ENCODE data around the gene CACNB4. TPM values are rescaled to one million over a fixed set of nuclear protein-coding genes. Genes with fewer than 3 reads are reported as not detected.

The CACNB4 gene
- total RNA-seq, 1 experiment from 2014 or later, result 1.00 TPM

DNA sequence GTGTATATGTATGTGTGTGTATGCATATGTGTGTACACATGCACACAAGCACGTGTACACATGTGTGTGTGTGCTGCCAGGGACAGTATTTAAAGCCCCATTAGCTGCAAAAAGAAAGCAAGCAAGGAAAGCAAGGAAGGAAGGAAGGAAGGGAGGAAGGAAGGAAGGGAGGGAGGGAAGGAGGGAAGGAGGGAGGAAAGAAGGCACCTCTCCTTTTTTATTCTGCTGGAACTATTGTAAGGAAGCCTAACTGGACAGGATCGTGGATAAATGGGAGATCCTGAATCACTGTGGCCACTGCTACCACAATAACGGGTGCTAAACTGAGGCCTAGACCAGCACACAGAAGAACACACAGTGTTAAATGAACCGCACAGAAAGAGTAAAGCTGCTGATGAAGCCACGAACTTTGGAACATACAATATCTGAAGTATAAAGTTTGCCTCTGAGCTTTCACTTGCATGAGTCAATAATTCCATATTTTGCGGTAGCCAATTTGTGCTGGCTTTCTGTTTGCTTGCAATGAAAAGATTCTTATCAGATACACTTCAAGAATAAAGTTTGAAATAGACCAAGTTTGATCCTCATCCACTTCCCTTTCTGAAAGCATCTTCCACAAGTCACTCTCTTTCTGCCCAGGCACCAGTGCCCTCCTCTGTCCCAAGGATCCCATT, 15.5 kb downstream of the CACNB4 start:
- Mint-ChIP-seq H3K4me1 (ENCODE audit: low read depth, unreplicated experiment) (no peaks in the 10 kb centered on the region), H3K4me3 (ENCODE audit: unreplicated experiment) (no peak overlapping the region), H3K27me3 (ENCODE audit: insufficient read depth, unreplicated experiment) (no peaks in the 10 kb centered on the region), H3K9me3 (ENCODE audit: unreplicated experiment) (no peaks in the 10 kb centered on the region), H3K36me3 (ENCODE audit: insufficient read depth, unreplicated experiment) (no peaks in the 10 kb centered on the region), H3K27ac (ENCODE audit: unreplicated experiment) (no peak overlapping the region)
- DNase-seq, result no peak
- ChIA-PET POLR2A (no interaction called here), CTCF (no interaction called here)
- H3K27me3 ChIP-seq (replicated peaks; ENCODE audit: control insufficient read depth, insufficient read depth, low read length), result no peaks in the 10 kb centered on the region
- TF ChIP-seq, protein P1, sequence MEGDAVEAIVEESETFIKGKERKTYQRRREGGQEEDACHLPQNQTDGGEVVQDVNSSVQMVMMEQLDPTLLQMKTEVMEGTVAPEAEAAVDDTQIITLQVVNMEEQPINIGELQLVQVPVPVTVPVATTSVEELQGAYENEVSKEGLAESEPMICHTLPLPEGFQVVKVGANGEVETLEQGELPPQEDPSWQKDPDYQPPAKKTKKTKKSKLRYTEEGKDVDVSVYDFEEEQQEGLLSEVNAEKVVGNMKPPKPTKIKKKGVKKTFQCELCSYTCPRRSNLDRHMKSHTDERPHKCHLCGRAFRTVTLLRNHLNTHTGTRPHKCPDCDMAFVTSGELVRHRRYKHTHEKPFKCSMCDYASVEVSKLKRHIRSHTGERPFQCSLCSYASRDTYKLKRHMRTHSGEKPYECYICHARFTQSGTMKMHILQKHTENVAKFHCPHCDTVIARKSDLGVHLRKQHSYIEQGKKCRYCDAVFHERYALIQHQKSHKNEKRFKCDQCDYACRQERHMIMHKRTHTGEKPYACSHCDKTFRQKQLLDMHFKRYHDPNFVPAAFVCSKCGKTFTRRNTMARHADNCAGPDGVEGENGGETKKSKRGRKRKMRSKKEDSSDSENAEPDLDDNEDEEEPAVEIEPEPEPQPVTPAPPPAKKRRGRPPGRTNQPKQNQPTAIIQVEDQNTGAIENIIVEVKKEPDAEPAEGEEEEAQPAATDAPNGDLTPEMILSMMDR (IDR thresholded peaks at IDR 0.05; ENCODE audit: insufficient read depth in 1 of 2, low read depth in 1 of 2, low read length in 1 of 2, severe bottlenecking in 1 of 2, unreplicated experiment in 1 of 2), result no peak
- intact Hi-C loops (cut with micrococcal nuclease; ENCODE audit: unreplicated experiment), result no loop called here
- H3K36me3 ChIP-seq (ENCODE audit: control insufficient read depth, insufficient read depth, low read length), result no peaks in the 10 kb centered on the region
- no peaks in the 10 kb centered on the region for H3K4me1 ChIP-seq
- no peak overlapping the region for H3K4me3 ChIP-seq (ENCODE audit: low read depth, low read length)
- no TSS peak for BruUV-seq (replicated peaks)
- no peaks in the 10 kb centered on the region for H3K9me3 ChIP-seq

DNA sequence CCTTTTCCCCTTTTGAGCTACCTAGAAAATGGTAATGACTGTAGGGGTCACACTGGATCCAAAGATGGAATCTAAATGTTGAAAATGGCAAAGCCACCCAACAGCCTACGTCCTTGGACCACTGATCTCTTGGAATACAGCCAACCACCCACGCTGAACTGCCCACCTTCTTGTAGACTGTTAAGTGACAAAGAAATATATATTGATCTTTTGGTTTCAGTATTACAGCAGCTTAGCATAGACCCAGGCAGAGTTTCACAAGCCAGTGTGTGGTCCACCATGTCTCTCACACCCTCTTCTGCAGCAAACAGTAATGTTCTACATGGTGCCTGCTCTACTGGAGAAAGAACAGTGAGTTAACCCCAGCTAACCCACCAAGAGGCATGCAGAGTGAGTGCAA, 20.2 kb downstream of the CACNB4 start:
- BruUV-seq (replicated peaks), result no TSS peak

DNA sequence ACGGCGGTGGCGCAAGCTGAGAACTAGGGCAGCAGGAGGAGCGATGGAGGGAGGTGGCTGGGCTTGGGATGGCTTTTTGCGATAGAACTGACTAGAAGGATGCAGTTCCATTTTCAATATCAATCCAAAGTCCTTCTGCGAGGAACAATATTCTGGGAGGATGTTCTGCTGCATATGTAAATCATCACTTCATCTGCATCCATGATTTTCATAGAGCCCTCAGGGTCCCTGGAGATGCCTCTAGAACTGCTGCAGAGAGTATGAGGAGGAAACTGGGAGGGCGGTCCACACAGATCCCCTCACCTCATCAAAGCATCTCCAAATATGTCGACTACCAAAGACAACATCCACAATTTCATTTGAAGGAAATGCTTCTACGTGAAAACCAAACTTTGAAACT, 20.8 kb downstream of the CACNB4 start:
- H3K4me3 ChIP-seq (ENCODE audit: low read depth, low read length), result no peak overlapping the region
- TF ChIP-seq, protein P1 (IDR thresholded peaks at IDR 0.05; ENCODE audit: insufficient read depth in 1 of 2, low read depth in 1 of 2, low read length in 1 of 2, severe bottlenecking in 1 of 2, unreplicated experiment in 1 of 2), result no peak
- no peaks in the 10 kb centered on the region for H3K9me3 ChIP-seq
- H3K4me3 Mint-ChIP-seq (ENCODE audit: unreplicated experiment), result no peak overlapping the region
- no peaks in the 10 kb centered on the region for H3K9me3 Mint-ChIP-seq (ENCODE audit: unreplicated experiment)
- intact Hi-C loops (cut with micrococcal nuclease; ENCODE audit: unreplicated experiment), result no loop called here
- no peaks in the 10 kb centered on the region for H3K27me3 Mint-ChIP-seq (ENCODE audit: insufficient read depth, unreplicated experiment)
- no peaks in the 10 kb centered on the region for H3K4me1 Mint-ChIP-seq (ENCODE audit: low read depth, unreplicated experiment)
- H3K27ac Mint-ChIP-seq (ENCODE audit: unreplicated experiment), result no peak overlapping the region
- H3K4me1 ChIP-seq, result no peaks in the 10 kb centered on the region
- H3K36me3 ChIP-seq (ENCODE audit: control insufficient read depth, insufficient read depth, low read length), result no peaks in the 10 kb centered on the region
- no peak for DNase-seq
- no peaks in the 10 kb centered on the region for H3K36me3 Mint-ChIP-seq (ENCODE audit: insufficient read depth, unreplicated experiment)
- POLR2A ChIA-PET, result no interaction called here
- BruUV-seq (replicated peaks), result no TSS peak
- CTCF ChIA-PET, result no interaction called here
- H3K27me3 ChIP-seq (replicated peaks; ENCODE audit: control insufficient read depth, insufficient read depth, low read length), result no peaks in the 10 kb centered on the region

More for the DNA sequence above, 20.2 kb downstream of the CACNB4 start:
- H3K4me3 Mint-ChIP-seq (ENCODE audit: unreplicated experiment), result no peak overlapping the region
- no peaks in the 10 kb centered on the region for H3K27me3 ChIP-seq (replicated peaks; ENCODE audit: control insufficient read depth, insufficient read depth, low read length)
- H3K9me3 ChIP-seq, result no peaks in the 10 kb centered on the region
- no peaks in the 10 kb centered on the region for H3K36me3 Mint-ChIP-seq (ENCODE audit: insufficient read depth, unreplicated experiment)
- H3K4me1 ChIP-seq, result no peaks in the 10 kb centered on the region
- CTCF ChIA-PET, result no interaction called here
- H3K4me1 Mint-ChIP-seq (ENCODE audit: low read depth, unreplicated experiment), result no peaks in the 10 kb centered on the region
- no peaks in the 10 kb centered on the region for H3K9me3 Mint-ChIP-seq (ENCODE audit: unreplicated experiment)
- POLR2A ChIA-PET, result no interaction called here
- TF ChIP-seq, protein P1 (IDR thresholded peaks at IDR 0.05; ENCODE audit: insufficient read depth in 1 of 2, low read depth in 1 of 2, low read length in 1 of 2, severe bottlenecking in 1 of 2, unreplicated experiment in 1 of 2), result no peak
- no peaks in the 10 kb centered on the region for H3K36me3 ChIP-seq (ENCODE audit: control insufficient read depth, insufficient read depth, low read length)
- intact Hi-C loops (cut with micrococcal nuclease; ENCODE audit: unreplicated experiment), result no loop called here
- no peak overlapping the region for H3K27ac Mint-ChIP-seq (ENCODE audit: unreplicated experiment)
- no peak for DNase-seq
- no peak overlapping the region for H3K4me3 ChIP-seq (ENCODE audit: low read depth, low read length)
- no peaks in the 10 kb centered on the region for H3K27me3 Mint-ChIP-seq (ENCODE audit: insufficient read depth, unreplicated experiment)

All from Caco-2 (cell line).